SW 1271 (cell line): ENCODE data around the gene MYB.
"Not testable (repeated sequence)": the region's sequence is repeated elsewhere in the genome, so short reads cannot be mapped to it uniquely, and the experiment has no call there.

ENCODE experiments used
- DNase-seq, 2 experiments: peaks; one replicate each; lab custom pipeline; 2025; lab: John Stamatoyannopoulos, UW

Gene MYB

GRCh38 chr6:135164387-135164786 lies 16.7 kb upstream of the MYB start:
- DNase-seq, result not testable (repeated sequence)

GRCh38 chr6:135165031-135165430 lies 16.1 kb upstream of the MYB start:
- DNase-seq, result no peak

- no peak for DNase-seq
Observed at GRCh38 chr6:135166515-135166914, 14.6 kb upstream of the MYB start.

GRCh38 chr6:135167617-135168016 lies 13.5 kb upstream of the MYB start:
- no peak for DNase-seq

GRCh38 chr6:135168766-135169165 lies 12.3 kb upstream of the MYB start:
- no peak for DNase-seq

GRCh38 chr6:135170238-135170637 lies 10.9 kb upstream of the MYB start:
- no peak for DNase-seq

GRCh38 chr6:135170849-135171248 lies 10.3 kb upstream of the MYB start:
- no peak for DNase-seq

- DNase-seq, result no peak
Observed at GRCh38 chr6:135173242-135173988, 7.7 kb upstream of the MYB start.

GRCh38 chr6:135173989-135174484 lies 7.1 kb upstream of the MYB start:
- no peak for DNase-seq

- no peak for DNase-seq
Observed at GRCh38 chr6:135176058-135176457, 5.0 kb upstream of the MYB start.

- no peak for DNase-seq
Observed at GRCh38 chr6:135176464-135176863, 4.6 kb upstream of the MYB start.

- DNase-seq, result no peak
Observed at GRCh38 chr6:135179372-135179771, 1.7 kb upstream of the MYB start.

GRCh38 chr6:135179920-135180541 lies 1.1 kb upstream of the MYB start:
- DNase-seq, result no peak

GRCh38 chr6:135181333-135182070 lies 394 bp downstream of the MYB start:
- peak in 1 of 2 experiments; percentile 20 for DNase-seq

GRCh38 chr6:135182071-135183001 lies 1.2 kb downstream of the MYB start:
- DNase-seq, result no peak

GRCh38 chr6:135183002-135183531 lies 2.0 kb downstream of the MYB start:
- no peak for DNase-seq

- peak; percentile 8 to 31 for DNase-seq
Observed at GRCh38 chr6:135183532-135184440, 2.7 kb downstream of the MYB start.

GRCh38 chr6:135185483-135185882 lies 4.4 kb downstream of the MYB start:
- DNase-seq, result no peak

GRCh38 chr6:135186255-135186654 lies 5.1 kb downstream of the MYB start:
- no peak for DNase-seq

GRCh38 chr6:135187372-135187771 lies 6.3 kb downstream of the MYB start:
- no peak for DNase-seq
